Fibroblast of lung (primary cell): ENCODE measurements around the gene XRCC2. TPM values are rescaled to one million over a fixed set of nuclear protein-coding genes. Genes with fewer than 3 reads are reported as not detected.

Experiments
- DNase-seq, 2 donors: peaks; one replicate each; pipeline versions ENCODE4 v3.0.0 to v3.0.0-alpha.2; 2010; ENCODE audit warnings: low read depth in 2 of 2
- H2AFZ ChIP-seq: 2 replicates; pipeline ENCODE4 v1.5.1; 2012; ENCODE audit warnings: low read length, control low read depth, inconsistent platforms
- H3K27ac ChIP-seq: 2 replicates; pipeline ENCODE4 v1.5.1; 2011; ENCODE audit warnings: low read length, control low read depth; ENCODE audit not compliant: insufficient read depth
- H3K27me3 ChIP-seq: 2 replicates; pipeline ENCODE4 v1.5.1; 2011; ENCODE audit warnings: mild to moderate bottlenecking, low read length; ENCODE audit not compliant: control insufficient read depth, insufficient read depth
- H3K36me3 ChIP-seq: 2 replicates; pipeline ENCODE4 v1.5.1; 2011; ENCODE audit warnings: low read length; ENCODE audit not compliant: control insufficient read depth, insufficient read depth
- H3K4me1 ChIP-seq: 2 replicates; pipeline ENCODE4 v1.5.1; 2011; ENCODE audit warnings: low read length; ENCODE audit not compliant: control insufficient read depth, insufficient read depth; ENCODE audit errors: extremely low read depth
- H3K4me2 ChIP-seq: 2 replicates; pipeline ENCODE4 v1.5.1; 2011; ENCODE audit warnings: low read length, control low read depth; ENCODE audit not compliant: insufficient read depth; ENCODE audit errors: extremely low read depth
- H3K4me3 ChIP-seq, 4 experiments: fragments of 200-600 bp in 1 of 4; sonication (generic) in 1 of 4; replicated peaks in 1 of 4; 2 replicates each; pipeline ENCODE4 v1.5.1; 2011 to 2016; ENCODE audit warnings: low read length in 4 of 4, low read depth in 3 of 4, mild to moderate bottlenecking in 3 of 4, control low read depth in 2 of 4, inconsistent platforms in 1 of 4, mixed read lengths in 1 of 4; ENCODE audit not compliant: insufficient read depth in 1 of 4; ENCODE audit errors: control extremely low read depth in 1 of 4
- H3K79me2 ChIP-seq: 2 replicates; pipeline ENCODE4 v1.5.1; 2012; ENCODE audit warnings: mild to moderate bottlenecking, low read length, inconsistent platforms; ENCODE audit not compliant: control insufficient read depth, insufficient read depth
- H3K9ac ChIP-seq: 2 replicates; pipeline ENCODE4 v1.5.1; 2011; ENCODE audit warnings: mild to moderate bottlenecking, low read length, control low read depth; ENCODE audit not compliant: insufficient read depth
- H3K9me3 ChIP-seq: 2 replicates; pipeline ENCODE4 v1.5.1; 2012; ENCODE audit warnings: low read depth, low read length; ENCODE audit not compliant: control insufficient read depth, insufficient read depth
- H4K20me1 ChIP-seq: 2 replicates; pipeline ENCODE4 v1.5.1; 2011; ENCODE audit warnings: low read length; ENCODE audit not compliant: control insufficient read depth, insufficient read depth; ENCODE audit errors: extremely low read depth
- EZH2 ChIP-seq: IDR thresholded peaks from 2 replicates; pipeline ENCODE4 v1.5.1; 2012; ENCODE audit warnings: low read length, control low read depth, mild to moderate bottlenecking; ENCODE audit errors: missing control alignments
- polyA plus RNA-seq, 2 donors: library from polyadenylated mRNA; depleted of rRNA in 1 of 2; stranded (reverse) in 1 of 2; unstranded in 1 of 2; fragments of >200 nt; gene quantifications; 2 replicates each; pipeline ENCODE4 v1.2.1, GENCODE V29; 2011 to 2012; ENCODE audit warnings: missing spikeins in 1 of 2
- total RNA-seq: library from RNA; depleted of rRNA; stranded (reverse); fragments of >200 nt; gene quantifications from 2 replicates; pipeline ENCODE4 v1.2.1, GENCODE V29; 2014
- TF ChIP-seq, protein P1 (sequence below), 2 donors: IDR thresholded peaks in 1 of 2; conservative IDR thresholded peaks in 1 of 2; 1 replicate in 1 of 2; 2 replicates in 1 of 2; pipeline ENCODE4 v1.5.1; 2011 to 2012; ENCODE audit warnings: low read length in 2 of 2, control low read depth in 1 of 2, inconsistent platforms in 1 of 2, low read depth in 1 of 2, mild to moderate bottlenecking in 1 of 2

Gene XRCC2
- total and polyA plus RNA-seq, 2 donors (not counting 1 experiment from before 2014, with no cell fraction given) = 0.66 to 1.4 TPM

DNA sequence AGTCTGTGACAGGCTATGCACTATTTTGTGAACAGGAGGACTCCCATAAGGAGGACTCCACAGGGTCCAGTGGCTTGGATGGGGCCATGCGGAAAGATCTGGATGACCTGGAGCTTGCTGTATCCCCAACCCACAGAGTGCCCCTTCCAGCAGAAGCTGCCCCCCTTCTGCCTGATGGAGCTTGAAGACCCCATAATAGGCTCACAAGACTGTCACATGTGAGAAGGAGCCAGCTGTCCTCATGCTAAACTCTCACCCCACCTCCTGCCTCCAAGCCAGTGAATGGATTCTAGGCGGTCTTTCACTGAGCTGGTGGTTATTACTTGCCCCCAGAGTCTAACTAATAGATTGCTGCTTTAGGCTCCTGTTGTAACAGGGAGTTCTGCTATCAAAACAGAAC lies 79.1 kb downstream of the XRCC2 start:
- Histone ChIP-seq H3K9me3 (no peaks in the 10 kb centered on the region), H3K36me3 (no peaks in the 10 kb centered on the region), H4K20me1 (no peaks in the 10 kb centered on the region), H2AFZ (no peak overlapping the region), H3K4me2 (no peak overlapping the region), H3K4me1 (no peaks in the 10 kb centered on the region), H3K27ac (no peak overlapping the region), H3K27me3 (no peaks in the 10 kb centered on the region), H3K4me3 (no peak overlapping the region), H3K9ac (no peak overlapping the region), H3K79me2 (no peaks in the 10 kb centered on the region)
- no peak for TF ChIP-seq EZH2
- TF ChIP-seq, protein P1, sequence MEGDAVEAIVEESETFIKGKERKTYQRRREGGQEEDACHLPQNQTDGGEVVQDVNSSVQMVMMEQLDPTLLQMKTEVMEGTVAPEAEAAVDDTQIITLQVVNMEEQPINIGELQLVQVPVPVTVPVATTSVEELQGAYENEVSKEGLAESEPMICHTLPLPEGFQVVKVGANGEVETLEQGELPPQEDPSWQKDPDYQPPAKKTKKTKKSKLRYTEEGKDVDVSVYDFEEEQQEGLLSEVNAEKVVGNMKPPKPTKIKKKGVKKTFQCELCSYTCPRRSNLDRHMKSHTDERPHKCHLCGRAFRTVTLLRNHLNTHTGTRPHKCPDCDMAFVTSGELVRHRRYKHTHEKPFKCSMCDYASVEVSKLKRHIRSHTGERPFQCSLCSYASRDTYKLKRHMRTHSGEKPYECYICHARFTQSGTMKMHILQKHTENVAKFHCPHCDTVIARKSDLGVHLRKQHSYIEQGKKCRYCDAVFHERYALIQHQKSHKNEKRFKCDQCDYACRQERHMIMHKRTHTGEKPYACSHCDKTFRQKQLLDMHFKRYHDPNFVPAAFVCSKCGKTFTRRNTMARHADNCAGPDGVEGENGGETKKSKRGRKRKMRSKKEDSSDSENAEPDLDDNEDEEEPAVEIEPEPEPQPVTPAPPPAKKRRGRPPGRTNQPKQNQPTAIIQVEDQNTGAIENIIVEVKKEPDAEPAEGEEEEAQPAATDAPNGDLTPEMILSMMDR (conservative IDR thresholded peaks at IDR 0.05 in 1 of 2, IDR thresholded peaks at IDR 0.05 in 1 of 2; ENCODE audit: low read depth in 1 of 2, low read length in 2 of 2) = no peak
- no peak for DNase-seq

Other genes with a start within 250 kb of the XRCC2 start
- 24.1 and 32.4 TPM in 2 replicates for gene KMT2C, start 240.1 kb downstream of the XRCC2 start, total RNA-seq
- gene KMT2C, start 240.1 kb downstream of the XRCC2 start, polyA plus RNA-seq = 11.0 and 11.1 TPM in 2 replicates
- 6.7 and 8.4 TPM in 2 replicates for gene ACTR3B, start 83.6 kb upstream of the XRCC2 start, total RNA-seq
- gene ACTR3B, start 83.6 kb upstream of the XRCC2 start, polyA plus RNA-seq = 5.8 and 6.0 TPM in 2 replicates